HG02840 (cell line): ENCODE measurements around the gene TADA2A.

ENCODE experiments used
- ATAC-seq: cut with Tn5 transposase; IDR thresholded peaks from one replicate; pipeline ENCODE4 v1.9.1; 2021; ENCODE audit warnings: mild to moderate bottlenecking, moderate library complexity, moderate number of reproducible peaks; ENCODE audit not compliant: unreplicated experiment, low FRiP score

The TADA2A gene, protein sequence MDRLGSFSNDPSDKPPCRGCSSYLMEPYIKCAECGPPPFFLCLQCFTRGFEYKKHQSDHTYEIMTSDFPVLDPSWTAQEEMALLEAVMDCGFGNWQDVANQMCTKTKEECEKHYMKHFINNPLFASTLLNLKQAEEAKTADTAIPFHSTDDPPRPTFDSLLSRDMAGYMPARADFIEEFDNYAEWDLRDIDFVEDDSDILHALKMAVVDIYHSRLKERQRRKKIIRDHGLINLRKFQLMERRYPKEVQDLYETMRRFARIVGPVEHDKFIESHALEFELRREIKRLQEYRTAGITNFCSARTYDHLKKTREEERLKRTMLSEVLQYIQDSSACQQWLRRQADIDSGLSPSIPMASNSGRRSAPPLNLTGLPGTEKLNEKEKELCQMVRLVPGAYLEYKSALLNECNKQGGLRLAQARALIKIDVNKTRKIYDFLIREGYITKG

DNA sequence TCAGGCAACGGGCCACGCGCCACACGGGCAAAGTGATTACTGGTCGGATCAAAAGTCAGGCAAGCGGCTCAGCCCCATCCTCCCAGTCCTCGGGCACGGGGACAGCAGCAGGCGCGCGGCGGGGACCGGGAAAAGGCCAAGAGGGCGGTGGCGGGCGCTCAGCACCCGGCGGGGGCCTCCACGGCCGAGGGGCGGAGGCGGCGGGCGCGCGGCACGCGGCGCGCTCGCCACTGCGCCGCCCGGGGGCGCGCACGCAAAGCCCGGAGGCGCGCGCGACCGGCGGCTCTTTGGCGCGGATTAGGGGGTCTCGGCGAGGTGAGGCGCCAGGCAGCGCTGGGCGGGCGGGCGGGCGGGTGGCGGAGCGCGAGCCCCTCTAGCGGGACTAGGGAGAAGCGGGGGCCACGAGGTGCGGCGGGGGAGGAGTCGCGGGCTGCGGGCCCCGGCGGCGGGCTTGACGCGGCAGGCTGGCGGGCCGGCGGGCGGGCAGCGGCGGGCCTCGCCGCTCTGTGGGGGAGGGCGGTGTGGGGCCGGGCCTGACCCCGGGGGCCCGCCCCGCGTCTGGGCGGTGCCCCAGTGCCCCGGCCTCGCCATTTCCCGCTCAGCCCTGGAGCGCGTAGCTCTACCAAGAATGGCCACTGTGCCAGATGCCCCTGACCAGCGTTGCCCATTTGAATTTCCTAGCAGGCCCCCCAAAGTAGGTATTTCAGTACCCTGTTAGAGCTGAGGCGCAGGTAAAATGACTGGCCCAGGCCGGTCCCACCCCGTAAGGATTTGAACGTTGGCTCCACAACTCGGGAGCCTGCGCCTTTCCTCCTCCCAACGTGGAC lies at the start of gene TADA2A, which contains the start of gene ACACA:
TSS of gene TADA2A (plus strand) at position 252 of the 827 bp plus-strand sequence. CDS start 4,480 bp downstream, outside the sequence.
TSS of gene ACACA (minus strand) at position 202 of the 827 bp plus-strand sequence. CDS start 537 bp downstream, outside the sequence.
- ATAC-seq = peak; percentile 64

DNA sequence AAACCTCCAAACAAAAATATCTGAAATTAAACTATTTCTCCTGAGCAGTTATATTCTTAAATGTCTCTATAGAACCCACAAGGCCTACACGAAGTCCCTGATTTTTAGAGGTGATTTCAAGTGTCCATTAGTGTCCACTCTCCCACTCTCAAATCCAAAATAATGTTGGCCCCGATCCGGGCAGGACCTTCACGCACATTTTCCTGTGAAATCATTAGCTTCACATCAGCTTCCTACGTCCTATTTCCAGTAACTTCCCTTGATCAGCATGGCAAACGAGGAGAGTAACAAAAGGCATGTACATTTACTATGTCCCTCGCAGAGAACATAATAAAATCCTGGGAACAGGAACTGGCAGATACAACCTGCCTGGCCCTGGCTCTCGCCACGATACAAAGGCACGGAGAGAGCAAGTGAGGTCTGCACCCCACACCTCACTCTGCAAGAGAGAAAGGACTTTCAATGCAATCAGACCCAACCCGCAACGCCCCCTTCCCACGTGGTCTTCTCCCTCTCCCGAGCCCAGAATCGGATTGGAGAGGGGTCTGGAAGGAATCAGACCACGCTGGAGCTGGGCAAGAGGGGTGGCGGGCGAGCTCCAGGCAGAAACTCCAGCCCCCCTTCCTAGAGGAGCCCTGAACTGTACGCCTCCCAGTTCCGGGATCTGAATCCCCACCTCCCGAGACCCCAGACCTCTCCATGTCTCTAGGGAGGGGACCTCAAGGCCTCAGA lies 48.4 kb upstream of the TADA2A start:
- peak; percentile 8 for ATAC-seq

DNA sequence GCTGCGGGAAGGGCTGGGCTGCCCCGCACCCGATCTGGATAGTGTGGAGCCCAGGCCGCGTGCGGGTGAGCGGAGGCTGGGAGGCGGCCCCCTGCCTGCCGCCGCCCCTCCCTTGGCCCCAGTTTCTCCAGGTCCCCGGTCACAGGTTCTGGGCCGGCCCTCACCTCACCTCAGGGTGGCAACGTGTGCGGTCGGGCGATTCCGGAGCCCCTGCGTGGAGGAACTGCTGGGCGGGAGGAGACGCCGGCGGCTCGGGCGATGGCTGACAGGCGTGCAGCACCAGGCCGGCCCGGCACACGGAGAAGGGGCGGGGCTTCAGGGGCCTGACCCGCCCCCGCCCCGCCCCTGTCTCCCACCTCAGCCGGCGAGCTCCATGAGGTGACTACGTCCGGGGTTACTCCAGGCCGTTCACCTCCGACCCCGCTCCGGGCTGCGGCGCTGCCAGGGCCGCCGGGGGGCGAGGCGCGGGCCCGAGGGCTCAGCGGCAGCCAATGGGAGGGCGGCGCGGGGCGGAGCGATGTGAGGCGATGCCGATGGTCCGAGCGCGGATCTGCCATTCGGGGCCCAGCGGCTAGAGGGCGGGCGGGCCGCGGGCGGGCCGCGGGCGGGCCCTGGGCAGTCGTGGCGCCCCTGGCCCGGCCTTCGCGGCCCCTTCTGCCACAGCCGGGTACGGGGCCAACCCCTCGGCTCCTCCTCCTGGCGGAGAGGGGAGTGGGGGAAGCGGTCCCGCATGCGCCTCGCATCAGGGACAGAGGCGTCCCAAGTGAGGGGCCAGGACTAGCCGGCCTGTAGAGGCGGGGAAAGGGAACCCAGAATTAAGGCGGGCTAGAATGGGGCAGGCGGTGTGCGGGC lies 47.6 kb upstream of the TADA2A start:
- peak; percentile 90 for ATAC-seq

DNA sequence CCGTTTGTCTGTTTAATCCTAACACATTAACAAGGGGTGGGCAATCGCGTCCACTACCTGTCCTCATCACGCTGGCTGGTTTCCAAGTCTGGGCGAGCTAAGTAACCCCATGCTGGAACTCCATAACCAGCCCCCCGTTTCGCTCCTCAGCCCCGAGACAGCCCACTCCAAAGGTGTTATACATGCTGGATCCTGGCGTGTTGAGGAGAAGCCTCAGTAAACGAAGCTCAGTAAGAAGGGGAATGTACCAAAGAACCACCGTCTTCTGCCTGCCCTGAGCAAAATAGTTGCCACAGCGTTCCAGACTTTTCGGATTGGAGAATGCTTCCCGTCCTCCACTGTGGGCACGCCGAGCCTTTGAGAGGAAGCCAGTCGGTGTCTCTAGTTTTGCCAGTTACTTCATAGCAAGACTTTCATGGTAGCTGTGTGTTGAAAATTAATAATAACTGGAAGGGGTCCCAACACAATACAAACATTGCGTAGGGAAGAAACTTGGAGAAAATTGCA lies 47.0 kb upstream of the TADA2A start:
- no peak for ATAC-seq

DNA sequence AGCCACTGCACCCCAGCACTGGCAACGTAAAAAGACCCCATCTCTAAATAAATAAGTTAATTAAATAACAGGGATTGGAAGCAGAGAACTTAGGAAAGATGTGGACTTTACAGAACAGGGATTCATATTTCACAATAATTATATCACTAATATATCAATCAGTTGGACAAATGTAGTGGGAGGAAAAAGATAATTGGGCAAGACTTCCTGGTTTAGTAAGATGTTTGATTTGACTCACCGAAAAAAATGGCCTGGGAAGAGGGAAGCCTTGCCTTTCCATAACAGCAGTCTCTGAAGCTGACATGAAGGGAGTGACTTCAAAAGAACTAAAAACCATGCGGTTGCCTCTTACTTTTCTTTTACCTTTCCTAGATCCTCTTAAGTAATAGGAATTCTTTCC lies 46.1 kb upstream of the TADA2A start:
- ATAC-seq = no peak

DNA sequence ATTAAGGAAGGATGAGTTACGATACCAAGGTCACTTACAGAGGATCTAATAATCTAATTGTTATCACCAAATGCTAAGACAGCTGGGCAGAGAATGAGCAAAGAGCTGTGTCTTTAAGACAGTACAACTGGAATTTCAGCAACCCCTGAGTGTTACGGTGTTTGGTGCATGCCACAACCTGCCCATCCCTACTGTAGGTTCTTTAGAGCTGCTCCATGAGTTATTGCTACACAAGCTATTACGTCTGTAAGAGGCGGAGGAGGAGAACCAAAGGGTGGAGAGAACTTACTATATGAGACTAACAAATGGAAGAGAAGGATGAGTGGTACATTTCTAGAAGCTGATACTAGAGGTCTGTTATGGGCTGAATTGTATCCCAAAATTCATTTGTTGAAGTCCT lies 45.1 kb upstream of the TADA2A start:
- ATAC-seq = no peak

DNA sequence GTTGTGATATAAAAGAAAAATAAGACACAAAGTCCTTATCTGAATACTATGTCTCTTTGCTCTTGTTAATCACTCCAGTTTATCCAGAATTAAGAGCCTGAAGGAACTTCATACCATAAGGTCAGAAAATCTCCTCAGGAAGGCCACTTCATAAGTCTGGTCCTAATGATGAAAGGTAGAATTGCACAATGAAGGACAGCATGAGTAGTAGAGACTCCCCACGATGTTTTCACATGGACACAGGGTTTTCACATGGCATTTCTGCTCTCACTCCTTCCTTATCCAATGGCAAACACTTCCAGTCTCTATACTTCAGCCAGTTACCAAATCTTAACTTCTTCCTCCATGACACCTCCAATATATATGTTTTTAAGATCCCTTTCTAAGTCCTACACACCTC lies 41.1 kb upstream of the TADA2A start:
- ATAC-seq = no peak

DNA sequence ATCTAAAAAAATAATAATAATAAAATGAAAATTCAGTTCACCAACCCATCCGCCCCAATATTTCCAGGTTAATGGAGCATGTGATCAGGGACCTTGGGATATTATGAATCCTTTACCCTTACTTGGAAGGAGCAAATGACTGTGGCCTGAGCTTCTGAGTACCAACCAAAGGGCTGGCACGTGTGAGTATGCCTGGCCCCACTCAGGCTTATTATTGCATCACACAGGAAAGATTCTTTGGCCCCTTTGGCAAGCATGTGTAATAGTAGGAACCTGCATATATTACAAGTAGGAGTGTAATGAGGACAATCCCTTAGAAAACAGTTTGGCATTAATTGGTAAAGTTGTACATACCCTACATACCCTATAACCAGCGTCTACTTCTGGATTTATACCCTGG lies 38.1 kb upstream of the TADA2A start:
- ATAC-seq = no peak

DNA sequence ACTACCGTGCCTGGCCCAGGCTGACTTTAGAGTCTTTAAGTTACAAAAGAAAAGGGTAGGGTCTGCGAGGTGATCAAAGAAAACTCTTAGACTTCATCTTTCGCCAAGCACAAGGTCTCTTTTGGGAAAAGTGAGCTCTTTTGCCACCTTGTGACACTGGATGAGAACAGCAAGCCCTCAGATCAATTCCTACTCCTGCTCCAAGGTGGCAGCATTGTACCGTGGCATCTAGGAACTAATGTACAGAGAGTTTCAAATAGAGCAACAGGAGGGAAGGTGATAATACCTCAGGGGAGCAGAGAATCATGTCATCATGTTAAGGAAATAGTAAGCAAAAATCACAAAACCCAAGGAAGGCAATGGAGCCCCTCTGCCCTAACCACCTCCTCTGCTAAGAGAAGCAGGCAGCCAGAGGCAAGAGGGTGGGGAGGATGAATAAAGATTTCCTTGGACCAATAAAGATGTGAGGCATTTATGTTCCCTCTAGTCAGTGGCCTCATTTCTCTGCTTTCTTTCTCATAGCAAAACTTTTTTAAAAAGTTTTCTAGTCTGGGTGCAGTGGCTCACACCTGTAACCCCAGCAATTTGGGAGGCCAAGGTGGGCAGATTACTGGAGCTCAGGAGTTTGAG lies 33.0 kb upstream of the TADA2A start:
- ATAC-seq = no peak

DNA sequence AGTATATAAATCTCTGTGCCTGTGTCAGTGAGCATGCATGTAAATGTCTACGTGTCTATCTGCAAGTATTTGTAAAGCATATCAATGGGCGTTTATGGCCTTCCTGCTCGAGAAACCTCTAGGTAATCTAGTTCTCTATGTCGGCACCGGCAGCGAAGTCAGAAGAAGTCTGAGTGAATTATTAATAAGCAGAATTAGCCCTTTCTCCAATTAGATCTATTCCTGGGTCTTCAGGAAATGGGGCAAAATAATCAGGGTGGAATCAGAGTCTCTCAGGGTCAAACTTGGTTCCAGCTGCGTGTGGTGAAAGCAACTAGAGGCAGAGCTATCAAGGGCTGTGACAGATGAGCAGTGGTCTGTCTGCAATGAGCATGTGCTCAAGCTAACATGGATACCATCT lies 31.0 kb upstream of the TADA2A start, which contains the start of gene C17orf78:
TSS of gene C17orf78 (plus strand) at position 280 of the 400 bp plus-strand sequence. CDS start at position 388, 108 bp downstream.
- ATAC-seq = no peak

DNA sequence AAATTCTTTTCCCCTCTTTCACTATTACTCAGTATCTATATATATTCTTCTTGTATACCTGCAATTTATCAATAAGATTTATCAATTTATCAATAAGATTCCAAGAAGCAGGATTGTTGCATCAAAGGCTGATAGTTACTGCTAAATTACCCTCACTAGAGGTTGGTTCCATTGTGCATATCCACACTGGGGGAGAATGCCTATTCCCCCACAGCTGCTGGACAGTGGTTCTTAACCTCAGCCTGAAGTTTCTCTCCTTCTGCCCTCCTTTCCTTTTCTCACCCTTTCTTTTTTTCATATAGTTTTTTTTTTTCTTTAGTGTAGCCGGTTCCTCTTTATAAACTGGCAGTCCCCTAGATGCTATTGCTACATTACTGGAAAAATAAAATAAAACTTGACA lies 24.6 kb upstream of the TADA2A start:
- ATAC-seq = no peak

DNA sequence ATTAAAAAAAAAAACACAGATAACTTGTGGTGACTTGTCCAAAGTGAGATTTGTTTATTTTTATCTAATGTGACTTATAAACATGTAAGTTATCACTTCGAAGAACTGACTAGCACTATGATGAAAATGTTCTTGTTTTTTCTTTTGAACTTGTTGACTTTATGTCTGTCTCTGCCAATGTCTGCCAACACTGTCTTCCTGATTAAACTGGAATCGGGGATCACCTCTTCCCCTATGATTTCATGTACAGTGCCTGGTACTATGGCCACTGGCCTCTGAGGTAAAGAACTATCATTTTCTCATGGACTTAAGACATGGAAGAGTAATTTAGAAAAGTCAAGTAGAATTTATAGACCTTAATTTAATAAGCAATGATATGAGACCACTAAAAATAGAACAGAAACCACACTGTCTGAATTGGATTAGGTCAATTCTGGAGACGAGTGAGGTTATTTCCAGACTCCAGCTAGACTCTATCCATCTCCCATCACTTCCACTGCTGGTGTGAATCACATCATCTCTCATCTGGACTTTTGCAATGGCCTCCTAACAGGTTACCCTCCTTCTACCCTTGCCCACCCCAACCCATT lies 22.0 kb upstream of the TADA2A start:
- ATAC-seq = no peak

DNA sequence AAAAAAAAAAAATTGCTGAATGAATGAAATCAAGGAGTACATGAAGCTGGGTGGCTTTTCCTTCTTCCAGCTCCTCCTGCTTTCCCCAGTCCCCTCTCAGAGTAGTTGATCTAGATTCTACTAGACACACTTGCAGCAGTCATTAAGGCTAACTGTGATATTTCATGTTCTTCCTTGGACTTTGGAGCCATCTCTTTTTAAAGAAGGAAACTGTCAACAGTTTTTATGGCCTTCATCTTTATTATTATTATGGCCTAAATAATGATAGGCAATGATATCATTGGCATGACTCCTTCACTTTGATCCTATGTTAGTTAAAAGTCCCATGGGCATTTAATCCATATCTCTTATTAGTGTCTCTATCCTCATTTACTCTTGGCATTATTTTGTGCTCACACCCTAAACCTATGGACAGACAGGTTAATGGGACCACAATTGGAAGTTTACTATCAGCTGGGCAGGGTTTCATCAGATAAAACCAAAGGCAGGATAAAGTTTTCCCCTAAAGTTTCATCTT lies 21.2 kb upstream of the TADA2A start:
- no peak for ATAC-seq

DNA sequence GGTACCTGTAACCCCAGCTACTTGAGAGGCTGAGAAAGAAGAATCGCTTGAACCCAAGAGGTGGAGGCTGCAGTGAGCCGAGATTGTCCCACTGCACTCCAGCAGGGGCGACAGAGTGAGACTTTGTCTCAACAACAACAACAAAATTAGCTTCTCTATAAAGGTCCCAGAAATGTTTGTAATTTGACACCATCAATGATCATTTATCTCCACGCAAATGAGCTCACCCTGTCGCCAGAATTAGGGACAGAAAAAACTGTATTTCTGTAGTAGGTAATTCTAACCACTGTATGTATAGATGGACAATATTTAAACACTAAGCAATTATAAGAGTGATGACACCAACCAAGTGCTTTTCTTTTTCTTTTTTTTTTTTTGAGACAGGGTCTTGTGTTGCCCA lies 20.2 kb upstream of the TADA2A start:
- ATAC-seq = no peak

DNA sequence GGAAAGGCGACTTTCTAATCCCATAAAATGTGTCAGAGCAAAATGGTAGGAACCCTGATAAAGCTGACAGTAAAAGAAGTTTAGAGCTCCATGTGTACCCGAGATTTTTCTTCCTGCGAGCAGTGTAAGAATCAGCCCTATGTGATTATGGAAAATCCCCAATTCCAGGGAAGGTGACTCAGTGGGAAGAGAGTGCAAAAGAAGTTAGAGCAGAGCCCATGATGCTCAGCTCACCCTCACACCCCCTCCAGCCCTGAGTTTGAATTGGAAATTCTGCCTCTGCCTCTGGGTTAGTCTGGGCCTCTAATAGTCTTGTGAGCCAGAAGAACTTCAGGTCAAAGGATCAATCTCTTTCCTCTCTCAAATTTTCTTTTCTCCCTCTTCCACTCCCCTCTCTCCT lies 18.4 kb upstream of the TADA2A start:
- ATAC-seq = no peak

DNA sequence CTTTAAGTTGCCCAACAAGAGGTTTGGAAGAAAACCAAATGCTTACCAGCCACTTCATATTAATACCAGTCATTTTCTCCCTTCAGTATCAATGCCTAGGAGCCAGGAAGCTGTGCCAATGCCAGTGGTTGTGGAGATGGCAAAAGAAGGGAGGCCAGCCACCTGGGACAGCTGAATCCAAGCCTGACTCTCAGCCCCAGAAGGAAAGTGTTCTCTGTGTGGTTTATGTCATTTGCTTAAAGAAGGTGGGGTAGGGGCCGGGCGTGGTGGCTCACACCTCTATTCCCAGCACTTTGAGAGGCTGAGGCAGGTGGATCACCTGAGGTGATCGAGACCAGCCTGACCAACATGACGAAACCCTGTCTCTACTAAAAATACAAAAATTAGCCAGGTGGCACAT lies 17.5 kb upstream of the TADA2A start:
- ATAC-seq = no peak

DNA sequence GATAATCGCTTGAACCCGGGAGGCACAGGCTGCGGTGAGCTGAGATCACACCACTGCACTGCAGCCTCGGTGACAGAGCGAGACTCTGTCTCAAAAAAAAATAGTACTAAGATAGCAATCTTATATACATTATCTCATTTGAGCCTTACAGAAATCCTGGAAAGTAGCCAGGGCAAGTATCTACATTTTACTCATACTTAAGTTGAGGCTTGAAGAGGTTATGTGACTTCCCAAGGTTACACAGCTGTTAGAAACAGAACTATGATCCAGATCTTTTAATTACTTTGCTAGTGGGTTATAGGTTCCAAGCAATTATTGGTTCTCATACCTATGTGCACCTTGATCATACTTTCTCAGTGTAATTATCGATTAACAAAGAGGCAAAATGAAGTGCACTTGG lies 15.5 kb upstream of the TADA2A start:
- ATAC-seq = no peak

DNA sequence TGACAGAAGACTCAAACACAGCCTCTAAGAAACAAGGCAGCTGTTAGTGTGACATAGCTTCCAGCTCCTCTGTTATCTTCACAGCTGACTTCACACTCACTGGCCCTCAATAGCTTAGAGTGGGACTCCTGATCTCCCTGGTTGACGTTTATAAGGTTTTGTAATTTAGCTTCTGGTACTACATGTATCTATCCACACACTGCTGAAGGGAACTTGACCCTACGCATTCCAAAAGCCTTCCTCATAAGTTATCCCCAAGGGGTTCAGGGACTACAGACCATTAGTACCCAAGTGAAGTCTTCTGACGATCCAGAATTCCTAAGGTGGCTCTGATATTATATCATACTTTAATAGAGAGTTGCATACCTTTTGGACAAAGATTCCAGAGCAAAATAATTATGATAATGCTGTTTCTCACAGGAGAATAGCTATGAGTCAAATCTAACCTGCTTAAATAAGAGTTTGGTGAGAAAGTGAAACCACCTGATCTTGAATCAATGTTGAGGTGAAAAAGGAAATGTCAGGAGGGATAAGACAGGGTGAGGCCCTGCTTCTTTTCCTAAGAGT lies 14.6 kb upstream of the TADA2A start:
- no peak for ATAC-seq
